Aorta (tissue), 5 donors: ENCODE data around the gene CLEC18B. TPM values are rescaled to one million over a fixed set of nuclear protein-coding genes. Genes with fewer than 3 reads are reported as not detected.
"Not testable (repeated sequence)": the region's sequence is repeated elsewhere in the genome, so short reads cannot be mapped to it uniquely, and the experiment has no call there.

Experiments
- ATAC-seq: fragments of 200-7000 bp; cut with Tn5 transposase; one replicate; pipeline ENCODE4 v1.9.1; 2022; ENCODE audit warnings: moderate library complexity; ENCODE audit not compliant: low FRiP score
- DNase-seq, 2 donors: peaks; one replicate each; pipeline ENCODE4 v3.0.0-alpha.2; 2020
- H3K27ac ChIP-seq, 2 donors: one replicate each; pipeline ENCODE4 v1.5.1; 2013; ENCODE audit warnings: low read length in 2 of 2, mild to moderate bottlenecking in 2 of 2, moderate library complexity in 2 of 2, control low read depth in 1 of 2, inconsistent platforms in 1 of 2, low read depth in 1 of 2
- H3K27me3 ChIP-seq, 2 donors: one replicate each; pipeline ENCODE4 v1.6.1; 2013; ENCODE audit warnings: control low read depth in 1 of 2, low read length in 1 of 2, mild to moderate bottlenecking in 1 of 2, moderate library complexity in 1 of 2; ENCODE audit not compliant: insufficient read depth in 2 of 2, control insufficient read depth in 1 of 2
- H3K36me3 ChIP-seq, 2 donors: one replicate each; pipeline ENCODE4 v1.6.1; 2013; ENCODE audit warnings: control low read depth in 1 of 2, low read length in 1 of 2, mild to moderate bottlenecking in 1 of 2; ENCODE audit not compliant: insufficient read depth in 2 of 2, control insufficient read depth in 1 of 2
- H3K4me1 ChIP-seq, 2 donors: one replicate each; pipeline ENCODE4 v1.6.1; 2013; ENCODE audit warnings: low read length in 2 of 2, control low read depth in 1 of 2, mild to moderate bottlenecking in 1 of 2, moderate library complexity in 1 of 2; ENCODE audit not compliant: insufficient read depth in 2 of 2, control insufficient read depth in 1 of 2
- H3K4me3 ChIP-seq, 2 donors: one replicate each; pipeline ENCODE4 v1.5.1; 2013; ENCODE audit warnings: low read length in 2 of 2, control low read depth in 1 of 2, mild to moderate bottlenecking in 1 of 2
- H3K9me3 ChIP-seq: one replicate; pipeline ENCODE4 v1.6.1; 2013; ENCODE audit warnings: mild to moderate bottlenecking, low read length; ENCODE audit not compliant: control insufficient read depth
- WGBS, 2 donors: extraction: QIAGEN DNeasy Blood & Tissue Kit; methylation state at CpG; one replicate each; pipeline ENCODE4 v1.1.7; 2013; 5-methylcytosine and 5-hydroxymethylcytosine counted together
- intact Hi-C, 2 donors: fragments of 100-400 bp; cut with DNase I; formaldehyde crosslinking; loops; one replicate each; pipeline versions ENCODE4 v1.14.2 to v1.15.0; 2022
- long read RNA-seq, 2 donors: library from polyadenylated mRNA; unstranded; transcript quantifications; one replicate each; pipeline ENCODE4 v2.0.0, GENCODE V29; 2020 to 2021
- polyA plus RNA-seq, 2 donors: library from polyadenylated mRNA; stranded (reverse); fragments of 200-250 nt; gene quantifications; one replicate each; pipeline ENCODE4 v1.2.3, GENCODE V29; 2013
- total RNA-seq, 2 donors: library from RNA; stranded (reverse); fragmentation: NEBNext Ultra II Directional; extraction: Animal tissue kit (Norgen Biotek cat#: 25700); gene quantifications; one replicate each; pipeline ENCODE4 v1.2.1, GENCODE V29; 2021
- donor health status: healthy with polysubstance abuse.
- donor health status: Bipolar disorder and iron deficiency.
- donor health status: DM: no; HTN: no; CAD: no.
- donor health status: DM: no; HTN: no; CAD: no.
- donor health status: DM: yes; HTN: yes; CAD: no.

The CLEC18B gene
- 1 to 10 TPM; 1.2 to 3.0 TPM for total RNA-seq
- 1 to 10 TPM in 1 of 2 donors, under 1 TPM in 1; 0.75 to 6.5 TPM for polyA plus RNA-seq
- long read RNA-seq, donor 1, partial matches to known transcripts: 1 of 1 reads
- long read RNA-seq, donor 1, other reads (novel, unspliced or antisense): 0 of 1 reads
- long read RNA-seq, donor 2, partial matches to known transcripts: 1 of 1 reads
- long read RNA-seq, donor 2, other reads (novel, unspliced or antisense): 0 of 1 reads

DNA sequence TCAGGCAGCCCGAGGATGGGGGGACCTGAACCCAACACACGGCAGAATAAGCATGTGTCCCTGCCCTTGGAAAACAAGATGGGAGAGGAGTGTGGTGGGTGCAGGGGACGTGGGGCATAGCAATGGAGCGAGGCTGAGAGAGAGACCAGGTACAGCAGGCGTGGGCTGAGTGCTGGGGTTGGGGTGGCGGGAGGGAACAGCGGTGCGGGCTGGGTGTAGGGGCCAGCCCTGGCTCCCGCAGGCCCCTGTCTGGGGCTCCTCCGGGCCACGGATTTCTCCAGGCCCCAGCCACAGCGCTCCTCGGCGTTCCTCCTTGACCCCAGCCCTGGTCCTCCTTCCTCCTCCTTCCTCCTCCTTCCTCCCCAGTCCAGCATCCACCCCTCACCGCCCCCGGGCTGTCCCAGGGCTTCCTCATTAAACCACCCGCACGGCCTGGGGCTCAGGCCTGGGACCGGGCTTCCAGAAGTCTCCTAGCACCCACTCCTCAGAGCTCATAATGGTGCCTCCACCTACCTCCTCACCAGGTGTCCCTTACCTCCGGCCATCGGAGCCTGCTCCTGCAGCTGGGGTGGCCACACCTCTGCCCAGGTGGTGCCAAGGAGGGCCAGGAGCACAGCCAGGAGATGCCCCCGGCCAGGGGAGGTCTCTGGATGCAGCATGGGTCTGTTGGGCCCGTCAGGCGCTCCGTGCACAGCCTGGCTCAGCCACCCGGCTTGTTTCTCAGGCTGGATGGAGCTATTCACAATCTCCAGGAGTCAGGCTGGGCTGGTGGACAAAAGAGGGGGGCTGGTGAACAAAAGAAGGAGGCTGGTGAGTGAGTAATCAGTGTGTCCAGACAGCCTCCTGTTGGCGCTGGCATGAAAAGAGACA, at the start of gene CLEC18B:
CLEC18B (minus strand) TSS at position 867 of the 870 bp plus-strand sequence; CDS start at position 659, 208 bp downstream.
- 74 to 88% methylated on average over 6 to 14 of the region's 27 CpGs for WGBS, 2 donors
- DNase-seq: peak in 1 of 2 donors; percentile 58
- H3K9me3 ChIP-seq, H3K4me3 ChIP-seq, H3K27me3 ChIP-seq, H3K4me1 ChIP-seq, ATAC-seq, intact Hi-C loops, H3K27ac ChIP-seq, H3K36me3 ChIP-seq: not testable (repeated sequence)

DNA sequence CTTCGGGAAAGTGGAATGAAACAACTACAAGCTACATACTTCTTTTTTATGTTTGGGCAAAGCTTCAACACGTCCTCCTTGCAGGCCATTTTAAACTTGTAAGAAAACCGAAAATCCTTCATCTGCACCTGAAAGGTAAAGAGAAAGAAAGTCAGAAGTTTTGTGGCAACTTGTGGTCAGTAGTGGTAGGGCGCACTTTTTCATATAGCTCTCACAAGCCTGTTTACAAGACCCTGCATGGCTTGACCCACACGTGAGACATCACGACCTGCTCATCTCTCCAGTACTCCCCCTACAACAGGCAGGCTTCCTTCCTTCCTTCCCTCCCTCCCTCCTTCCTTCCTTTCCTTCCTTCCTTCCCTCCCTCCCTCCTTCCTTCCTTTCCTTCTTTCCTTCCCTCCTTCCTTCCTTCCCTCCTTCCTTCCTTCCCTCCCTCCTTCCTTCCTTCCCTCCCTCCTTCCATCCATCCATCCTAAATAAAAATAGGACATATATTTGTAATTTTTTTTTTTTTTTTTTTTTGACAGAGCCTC, 48.7 kb upstream of the CLEC18B start:
- WGBS, 2 donors: 68 to 78% methylated on average over 5 to 6 of the region's 6 CpGs
- Histone ChIP-seq H3K27me3 (no peaks in the 10 kb centered on the region), H3K27ac (no peak overlapping the region), H3K9me3 (no peaks in the 10 kb centered on the region), H3K4me3 (no peak overlapping the region), H3K4me1 (no peaks in the 10 kb centered on the region), H3K36me3 (peaks cover 12 to 13% of the 10 kb centered on the region in 2 donors)
- intact Hi-C loops: no loop called here
- ATAC-seq: no peak
- DNase-seq: no peak

DNA sequence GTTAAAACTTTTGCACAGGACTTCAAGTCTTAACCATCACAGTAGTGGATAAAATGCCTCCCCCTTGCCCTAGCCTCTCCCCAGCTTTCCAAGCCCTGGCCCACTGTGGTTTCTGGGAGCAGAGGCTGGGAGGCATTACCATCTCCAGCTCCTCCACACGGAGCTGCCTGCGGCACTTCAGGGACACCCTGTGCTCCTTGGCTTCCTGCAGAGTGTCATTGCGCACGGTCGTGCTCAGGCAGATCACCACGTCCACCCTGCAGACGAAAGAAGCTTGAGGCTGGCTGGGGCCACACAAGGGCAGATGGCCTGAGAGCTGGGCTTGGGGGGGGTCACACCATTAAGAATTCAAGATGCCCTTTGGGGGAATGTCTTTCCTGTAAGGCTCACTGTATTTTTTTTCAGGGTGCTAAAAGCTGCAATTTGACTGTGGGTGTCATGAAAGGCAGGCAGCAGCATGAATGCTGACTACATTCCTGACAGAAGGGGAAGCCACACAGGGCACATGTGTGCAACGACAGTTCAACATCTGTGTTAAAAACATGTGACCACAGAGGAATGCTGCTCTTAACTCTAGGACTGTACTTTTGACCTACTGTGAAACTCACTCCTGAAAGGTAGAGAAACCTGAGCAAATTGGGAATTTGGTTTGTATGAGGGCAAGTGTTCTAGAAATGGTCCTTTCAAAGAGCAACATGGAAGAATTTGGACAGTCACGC, 47.7 kb upstream of the CLEC18B start:
- 79 to 85% methylated on average over 9 of the region's 9 CpGs for WGBS, 2 donors
- no peak for ATAC-seq
- no peaks in the 10 kb centered on the region for H3K4me1 ChIP-seq
- no peak overlapping the region for H3K27ac ChIP-seq
- peaks cover 13 to 14% of the 10 kb centered on the region in 2 donors for H3K36me3 ChIP-seq
- no peak overlapping the region for H3K4me3 ChIP-seq
- intact Hi-C loops: no loop called here
- H3K27me3 ChIP-seq: no peaks in the 10 kb centered on the region
- DNase-seq: no peak
- no peaks in the 10 kb centered on the region for H3K9me3 ChIP-seq

DNA sequence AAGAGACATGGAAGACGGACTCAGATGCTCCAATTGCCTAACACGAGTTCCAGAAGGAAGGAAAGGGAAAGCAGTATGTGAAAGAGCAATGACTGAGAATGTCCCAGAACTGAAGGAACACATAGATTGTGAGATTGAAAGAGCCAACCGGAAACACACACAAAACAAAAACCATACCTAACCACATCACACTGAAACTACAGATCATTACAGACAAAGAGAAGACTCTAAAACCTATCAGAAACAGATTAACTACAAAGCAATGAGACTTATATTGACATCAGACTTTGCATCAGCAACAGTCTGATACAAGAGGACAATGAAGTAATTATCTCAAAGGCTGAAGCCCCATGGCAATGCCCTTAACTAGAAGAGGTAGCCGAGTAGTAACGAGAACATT, 45.6 kb upstream of the CLEC18B start:
- H3K4me3 ChIP-seq: no peak overlapping the region
- no peak overlapping the region for H3K27ac ChIP-seq
- WGBS, 2 donors: 88 to 93% methylated on average over 5 of the region's 5 CpGs
- DNase-seq (no peak), ATAC-seq (no peak)
- no peaks in the 10 kb centered on the region for H3K4me1 ChIP-seq
- no peaks in the 10 kb centered on the region for H3K9me3 ChIP-seq
- no peaks in the 10 kb centered on the region for H3K27me3 ChIP-seq
- peaks cover 13 to 18% of the 10 kb centered on the region in 2 donors for H3K36me3 ChIP-seq
- intact Hi-C loops: no loop called here

DNA sequence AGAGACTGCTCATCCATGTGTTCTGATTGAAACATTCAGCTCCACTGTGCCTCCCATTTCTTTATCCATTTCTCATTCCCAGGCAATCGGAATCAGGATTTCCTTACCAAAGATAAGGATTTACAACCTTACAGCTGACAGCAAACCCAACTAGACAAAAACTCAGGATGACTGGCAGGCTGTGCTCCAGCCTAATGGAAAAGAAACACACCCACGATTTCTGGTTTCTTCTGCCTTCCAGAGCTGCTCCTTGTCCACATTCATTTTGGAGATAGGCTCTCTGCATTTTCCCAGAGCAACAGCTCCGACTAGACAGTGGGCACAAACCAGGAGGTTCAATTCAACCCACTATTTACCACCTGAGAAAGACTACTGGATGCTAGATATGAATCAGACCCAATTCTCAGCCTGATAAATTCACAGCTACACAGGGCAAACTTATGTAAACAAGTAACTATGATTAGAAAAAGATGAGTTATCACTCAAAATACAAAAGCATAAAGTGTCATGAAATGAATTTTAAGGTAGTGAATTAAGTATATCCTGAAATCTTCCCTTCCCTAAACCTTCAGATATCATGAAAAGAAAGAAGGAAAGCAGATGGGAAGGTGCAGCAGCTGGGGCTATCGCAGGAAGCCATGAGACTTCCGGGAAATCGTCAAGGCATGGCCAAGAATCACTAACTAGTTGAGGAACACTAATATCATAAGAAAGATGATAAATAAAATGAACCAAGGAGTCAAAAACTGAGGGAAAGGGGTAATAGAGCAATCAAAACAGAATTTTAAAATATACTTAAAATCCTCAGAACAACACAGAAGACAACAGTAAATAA, 44.8 kb upstream of the CLEC18B start:
- peaks cover 12 to 19% of the 10 kb centered on the region in 2 donors for H3K36me3 ChIP-seq
- ATAC-seq: no peak

DNA sequence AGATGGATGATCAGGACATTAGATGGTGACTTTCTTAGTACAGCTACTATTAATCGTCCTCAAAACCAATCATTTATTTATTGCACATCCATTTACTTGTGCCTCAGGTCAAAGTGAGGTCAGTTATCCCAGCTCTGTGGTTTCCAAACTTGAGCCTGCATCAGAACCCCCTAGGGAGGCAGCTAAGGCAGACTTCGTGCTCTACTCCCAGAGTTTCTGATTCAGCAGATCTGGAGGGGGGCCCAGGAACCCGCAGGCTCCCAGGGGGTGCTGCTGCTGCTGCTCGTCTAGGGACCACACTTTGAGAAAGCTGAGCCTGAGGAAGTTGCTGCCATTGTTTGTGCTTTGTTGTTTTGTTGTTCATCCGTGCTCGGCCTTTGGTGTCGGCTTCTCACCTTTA, 44.0 kb upstream of the CLEC18B start:
- DNase-seq (no peak), ATAC-seq (no peak)
- Histone ChIP-seq H3K27ac (no peak overlapping the region), H3K4me3 (no peak overlapping the region), H3K36me3 (peaks cover 11 to 18% of the 10 kb centered on the region in 2 donors), H3K9me3 (no peaks in the 10 kb centered on the region), H3K4me1 (no peaks in the 10 kb centered on the region), H3K27me3 (no peaks in the 10 kb centered on the region)
- intact Hi-C loops: no loop called here
- 71 to 73% methylated on average over 7 of the region's 7 CpGs for WGBS, 2 donors

More for the DNA sequence above, 44.8 kb upstream of the CLEC18B start:
- Histone ChIP-seq H3K9me3 (no peaks in the 10 kb centered on the region), H3K4me1 (no peaks in the 10 kb centered on the region), H3K27ac (no peak overlapping the region), H3K4me3 (no peak overlapping the region), H3K27me3 (no peaks in the 10 kb centered on the region)
- intact Hi-C loops: no loop called here
- DNase-seq: no peak
- WGBS, 2 donors: 78% methylated on average over 6 of the region's 6 CpGs

DNA sequence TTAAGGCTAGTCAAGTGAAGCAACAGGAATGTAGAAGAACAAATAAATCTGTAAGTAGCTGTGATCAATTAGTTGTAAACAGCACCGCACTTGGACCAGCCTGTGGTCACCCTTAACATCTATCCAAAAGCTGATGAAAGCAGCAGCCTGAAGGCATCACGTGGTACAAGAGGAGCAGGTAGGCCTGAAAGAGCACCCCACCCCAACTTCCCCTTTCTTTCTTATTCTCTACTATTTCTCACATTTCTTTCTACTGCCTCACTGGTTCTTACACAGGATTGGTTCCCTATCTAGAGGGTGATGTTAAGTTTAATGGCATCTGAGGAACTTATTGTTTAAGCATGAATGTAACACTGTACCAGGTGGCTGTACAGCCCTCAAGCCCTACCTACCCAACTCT, 42.6 kb upstream of the CLEC18B start:
- ATAC-seq: no peak
- no peaks in the 10 kb centered on the region for H3K9me3 ChIP-seq
- intact Hi-C loops: no loop called here
- H3K36me3 ChIP-seq: peaks cover 6 to 12% of the 10 kb centered on the region in 2 donors
- no peak overlapping the region for H3K27ac ChIP-seq
- no peak for DNase-seq
- H3K27me3 ChIP-seq: no peaks in the 10 kb centered on the region
- 97 to 98% methylated on average over 2 of the region's 2 CpGs for WGBS, 2 donors
- H3K4me1 ChIP-seq: no peaks in the 10 kb centered on the region
- no peak overlapping the region for H3K4me3 ChIP-seq

DNA sequence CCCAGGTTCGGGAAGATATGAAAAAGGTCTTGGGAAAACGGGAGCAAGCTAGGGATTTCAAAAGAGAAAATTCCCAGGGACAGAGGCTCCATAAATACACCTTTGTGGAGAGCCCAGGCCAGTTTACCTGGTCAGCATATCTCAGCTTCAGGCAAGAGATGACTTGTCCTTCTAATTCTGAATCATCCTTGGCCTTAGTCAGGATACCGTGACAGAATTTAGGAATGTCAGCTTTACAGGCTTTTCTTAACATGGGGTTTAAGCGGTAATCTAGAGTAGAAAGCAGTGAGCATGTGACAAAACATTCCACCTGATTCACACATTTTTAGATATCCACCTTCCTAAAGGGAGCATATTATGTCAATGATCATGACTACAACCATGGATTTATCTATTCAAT, 41.1 kb upstream of the CLEC18B start:
- ATAC-seq (no peak), DNase-seq (no peak)
- Histone ChIP-seq H3K4me3 (no peak overlapping the region), H3K4me1 (no peaks in the 10 kb centered on the region), H3K27ac (no peak overlapping the region), H3K36me3 (peaks cover 8 to 9% of the 10 kb centered on the region in 2 donors), H3K9me3 (no peaks in the 10 kb centered on the region), H3K27me3 (no peaks in the 10 kb centered on the region)
- intact Hi-C loops: no loop called here
- WGBS, 2 donors: 90 to 93% methylated on average over 4 of the region's 4 CpGs
